ENCODE data around the gene CARD6. TPM values are rescaled to one million over a fixed set of nuclear protein-coding genes. Genes with fewer than 3 reads are reported as not detected.
"Not testable (repeated sequence)": the region's sequence is repeated elsewhere in the genome, so short reads cannot be mapped to it uniquely, and the experiment has no call there.

CARD6 gene, protein sequence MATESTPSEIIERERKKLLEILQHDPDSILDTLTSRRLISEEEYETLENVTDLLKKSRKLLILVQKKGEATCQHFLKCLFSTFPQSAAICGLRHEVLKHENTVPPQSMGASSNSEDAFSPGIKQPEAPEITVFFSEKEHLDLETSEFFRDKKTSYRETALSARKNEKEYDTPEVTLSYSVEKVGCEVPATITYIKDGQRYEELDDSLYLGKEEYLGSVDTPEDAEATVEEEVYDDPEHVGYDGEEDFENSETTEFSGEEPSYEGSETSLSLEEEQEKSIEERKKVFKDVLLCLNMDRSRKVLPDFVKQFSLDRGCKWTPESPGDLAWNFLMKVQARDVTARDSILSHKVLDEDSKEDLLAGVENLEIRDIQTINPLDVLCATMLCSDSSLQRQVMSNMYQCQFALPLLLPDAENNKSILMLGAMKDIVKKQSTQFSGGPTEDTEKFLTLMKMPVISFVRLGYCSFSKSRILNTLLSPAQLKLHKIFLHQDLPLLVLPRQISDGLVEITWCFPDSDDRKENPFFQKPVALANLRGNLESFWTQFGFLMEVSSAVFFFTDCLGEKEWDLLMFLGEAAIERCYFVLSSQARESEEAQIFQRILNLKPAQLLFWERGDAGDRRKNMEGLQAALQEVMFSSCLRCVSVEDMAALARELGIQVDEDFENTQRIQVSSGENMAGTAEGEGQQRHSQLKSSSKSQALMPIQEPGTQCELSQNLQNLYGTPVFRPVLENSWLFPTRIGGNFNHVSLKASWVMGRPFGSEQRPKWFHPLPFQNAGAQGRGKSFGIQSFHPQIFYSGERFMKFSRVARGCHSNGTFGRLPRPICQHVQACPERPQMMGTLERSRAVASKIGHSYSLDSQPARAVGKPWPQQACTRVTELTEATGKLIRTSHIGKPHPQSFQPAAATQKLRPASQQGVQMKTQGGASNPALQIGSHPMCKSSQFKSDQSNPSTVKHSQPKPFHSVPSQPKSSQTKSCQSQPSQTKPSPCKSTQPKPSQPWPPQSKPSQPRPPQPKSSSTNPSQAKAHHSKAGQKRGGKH
- total RNA-seq: 1 to 10 TPM; 3.0 to 3.4 TPM

DNA sequence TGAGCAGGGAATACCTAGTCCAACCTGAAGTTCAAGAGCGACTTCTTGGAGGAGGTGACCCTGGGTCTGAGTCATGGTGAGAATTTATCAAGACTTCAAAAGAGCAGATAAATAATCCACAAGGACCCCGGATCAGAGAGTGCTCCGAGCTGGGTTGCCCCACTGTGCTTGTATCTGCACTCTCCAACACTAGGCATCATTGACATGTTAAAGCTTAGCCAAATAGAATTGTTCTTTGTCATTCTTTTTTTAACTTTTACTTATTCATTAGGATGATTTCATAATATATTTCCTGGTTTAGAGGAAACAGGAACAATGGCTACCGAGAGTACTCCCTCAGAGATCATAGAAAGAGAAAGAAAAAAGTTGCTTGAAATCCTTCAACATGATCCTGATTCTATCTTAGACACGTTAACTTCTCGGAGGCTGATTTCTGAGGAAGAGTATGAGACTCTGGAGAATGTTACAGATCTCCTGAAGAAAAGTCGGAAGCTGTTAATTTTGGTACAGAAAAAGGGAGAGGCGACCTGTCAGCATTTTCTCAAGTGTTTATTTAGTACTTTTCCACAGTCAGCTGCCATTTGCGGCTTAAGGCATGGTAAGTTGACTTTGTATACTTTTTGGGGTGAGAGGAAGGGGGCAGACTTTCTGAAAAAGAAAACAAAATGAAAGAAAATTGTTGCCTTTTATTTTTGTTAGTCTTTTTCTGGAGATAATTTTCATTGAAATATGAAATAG lies at the start of gene CARD6:
Gene CARD6 (plus strand): TSS at position 300 of the 738 bp plus-strand sequence. CDS start 16 bp downstream, at position 316.
- ATAC-seq (peak; percentile 59), DNase-seq (no peak)
- peak within 1 kb of the TSS; percentile 84 for H3K4me3 Mint-ChIP-seq
- POLR2A ChIA-PET: no interaction called here
- CTCF ChIA-PET: interaction anchor here (0.9 to 1.0 kb wide), 2 partner anchors 8 to 17 kb away, joined by 3 read pairs; no protein-coding TSS in a partner anchor
- H3K36me3 Mint-ChIP-seq (ENCODE audit: low read depth): peaks cover 11% of the 10 kb centered on the region
- H3K9me3 Mint-ChIP-seq (ENCODE audit: insufficient read depth): no peaks in the 10 kb centered on the region
- peaks cover 33% of the 10 kb centered on the region for H3K4me1 Mint-ChIP-seq (ENCODE audit: low read depth)
- peak within 1 kb of the TSS; percentile 89 for H3K27ac Mint-ChIP-seq
- H3K27me3 Mint-ChIP-seq (ENCODE audit: low read depth): peaks cover 7% of the 10 kb centered on the region

GRCh38 chr5:40791715-40792139 lies 49.4 kb upstream of the CARD6 start:
- peaks cover 34% of the 10 kb centered on the region for H3K4me1 Mint-ChIP-seq (ENCODE audit: low read depth)
- no peaks in the 10 kb centered on the region for H3K27me3 Mint-ChIP-seq (ENCODE audit: low read depth)
- ATAC-seq (no peak), DNase-seq (no peak)
- no peak overlapping the region for H3K4me3 Mint-ChIP-seq
- no peak overlapping the region for H3K27ac Mint-ChIP-seq
- H3K9me3 Mint-ChIP-seq (ENCODE audit: insufficient read depth): peaks cover 10% of the 10 kb centered on the region
- CTCF ChIA-PET: no interaction called here
- peaks cover 54% of the 10 kb centered on the region for H3K36me3 Mint-ChIP-seq (ENCODE audit: low read depth)
- POLR2A ChIA-PET: no interaction called here

DNA sequence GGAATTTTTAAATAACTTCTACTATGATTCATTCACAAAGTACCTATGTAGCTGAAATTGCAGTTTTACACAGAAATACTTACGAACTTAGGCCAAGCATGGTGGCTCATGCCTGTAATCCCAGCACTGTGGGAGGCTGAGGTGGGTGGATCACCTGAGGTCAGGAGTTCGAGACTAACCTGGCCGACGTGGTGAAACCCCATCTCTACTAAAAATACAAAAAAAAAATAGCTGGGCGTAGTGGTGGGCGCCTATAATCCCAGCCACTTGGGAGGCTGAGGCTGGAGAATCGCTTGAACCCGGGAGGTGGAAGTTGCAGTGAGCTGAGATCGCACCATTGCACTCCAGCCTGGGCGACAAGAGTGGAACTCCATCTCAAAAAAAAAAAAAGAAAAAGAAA lies 48.5 kb upstream of the CARD6 start:
- POLR2A ChIA-PET; H3K4me3 Mint-ChIP-seq; CTCF ChIA-PET; DNase-seq; ATAC-seq; H3K27ac Mint-ChIP-seq; H3K9me3 Mint-ChIP-seq (ENCODE audit: insufficient read depth); H3K27me3 Mint-ChIP-seq (ENCODE audit: low read depth): not testable (repeated sequence)
- Mint-ChIP-seq H3K4me1 (ENCODE audit: low read depth) (peaks cover 35% of the 10 kb centered on the region), H3K36me3 (ENCODE audit: low read depth) (peaks cover 53% of the 10 kb centered on the region)

DNA sequence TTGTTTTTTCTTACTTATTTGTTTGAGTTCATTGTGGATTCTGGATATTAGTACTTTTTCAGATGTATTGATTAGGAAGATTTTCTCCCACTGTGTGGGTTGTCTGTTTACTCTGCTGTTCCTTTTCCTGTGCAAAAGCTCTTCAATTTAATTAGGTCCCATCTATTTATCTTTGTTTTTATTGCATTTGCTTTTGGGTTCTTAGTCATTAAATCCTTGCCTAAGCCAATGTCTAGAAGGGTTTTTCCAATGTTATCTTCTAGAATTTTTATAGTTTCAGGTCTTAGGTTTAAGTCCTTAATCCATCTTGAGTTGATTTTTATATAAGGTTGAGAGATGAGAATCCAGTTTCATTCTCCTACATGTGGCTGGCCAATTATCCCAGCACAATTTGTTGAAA lies 46.8 kb upstream of the CARD6 start:
- DNase-seq; POLR2A ChIA-PET; ATAC-seq; H3K27me3 Mint-ChIP-seq (ENCODE audit: low read depth); H3K27ac Mint-ChIP-seq; H3K9me3 Mint-ChIP-seq (ENCODE audit: insufficient read depth); H3K4me3 Mint-ChIP-seq; CTCF ChIA-PET: not testable (repeated sequence)
- Mint-ChIP-seq H3K4me1 (ENCODE audit: low read depth) (peaks cover 37% of the 10 kb centered on the region), H3K36me3 (ENCODE audit: low read depth) (peaks cover 40% of the 10 kb centered on the region)

GRCh38 chr5:40794877-40795276 lies 46.3 kb upstream of the CARD6 start:
- H3K27ac Mint-ChIP-seq; H3K9me3 Mint-ChIP-seq (ENCODE audit: insufficient read depth); POLR2A ChIA-PET; H3K27me3 Mint-ChIP-seq (ENCODE audit: low read depth); CTCF ChIA-PET; H3K4me3 Mint-ChIP-seq; DNase-seq; ATAC-seq: not testable (repeated sequence)
- Mint-ChIP-seq H3K4me1 (ENCODE audit: low read depth) (peaks cover 38% of the 10 kb centered on the region), H3K36me3 (ENCODE audit: low read depth) (peaks cover 40% of the 10 kb centered on the region)

- Mint-ChIP-seq H3K27me3 (ENCODE audit: low read depth) (peaks cover 5% of the 10 kb centered on the region), H3K4me3 (peak overlapping the region; percentile 82), H3K36me3 (ENCODE audit: low read depth) (peaks cover 33% of the 10 kb centered on the region), H3K9me3 (ENCODE audit: insufficient read depth) (no peaks in the 10 kb centered on the region), H3K27ac (no peak overlapping the region), H3K4me1 (ENCODE audit: low read depth) (peaks cover 38% of the 10 kb centered on the region)
- CTCF ChIA-PET: no interaction called here
- ATAC-seq: no peak
- POLR2A ChIA-PET: interaction anchor here (1.8 kb wide), 1 partner anchor 10 kb away, joined by 4 read pairs; no protein-coding TSS in a partner anchor
- DNase-seq: no peak
Observed at GRCh38 chr5:40796487-40796889, 44.7 kb upstream of the CARD6 start.

GRCh38 chr5:40797273-40798011 lies 43.7 kb upstream of the CARD6 start:
- Mint-ChIP-seq H3K4me1 (ENCODE audit: low read depth) (peaks cover 38% of the 10 kb centered on the region), H3K36me3 (ENCODE audit: low read depth) (peaks cover 33% of the 10 kb centered on the region), H3K27ac (peak overlapping the region; percentile 91), H3K27me3 (ENCODE audit: low read depth) (peaks cover 5% of the 10 kb centered on the region), H3K4me3 (peak overlapping the region; percentile 82), H3K9me3 (ENCODE audit: insufficient read depth) (no peaks in the 10 kb centered on the region)
- CTCF ChIA-PET: interaction anchor here (1.5 kb wide), 1 partner anchor 16 kb away, joined by 5 read pairs; no protein-coding TSS in a partner anchor
- ATAC-seq: peak; percentile 67
- POLR2A ChIA-PET: interaction anchor here (0.6 to 2.5 kb wide), 6 partner anchors 9 to 1144 kb away, joined by 3 to 7 read pairs (median 4); partner anchors contain the start of genes RPL37 and TTC33
- DNase-seq: peak; percentile 81

DNA sequence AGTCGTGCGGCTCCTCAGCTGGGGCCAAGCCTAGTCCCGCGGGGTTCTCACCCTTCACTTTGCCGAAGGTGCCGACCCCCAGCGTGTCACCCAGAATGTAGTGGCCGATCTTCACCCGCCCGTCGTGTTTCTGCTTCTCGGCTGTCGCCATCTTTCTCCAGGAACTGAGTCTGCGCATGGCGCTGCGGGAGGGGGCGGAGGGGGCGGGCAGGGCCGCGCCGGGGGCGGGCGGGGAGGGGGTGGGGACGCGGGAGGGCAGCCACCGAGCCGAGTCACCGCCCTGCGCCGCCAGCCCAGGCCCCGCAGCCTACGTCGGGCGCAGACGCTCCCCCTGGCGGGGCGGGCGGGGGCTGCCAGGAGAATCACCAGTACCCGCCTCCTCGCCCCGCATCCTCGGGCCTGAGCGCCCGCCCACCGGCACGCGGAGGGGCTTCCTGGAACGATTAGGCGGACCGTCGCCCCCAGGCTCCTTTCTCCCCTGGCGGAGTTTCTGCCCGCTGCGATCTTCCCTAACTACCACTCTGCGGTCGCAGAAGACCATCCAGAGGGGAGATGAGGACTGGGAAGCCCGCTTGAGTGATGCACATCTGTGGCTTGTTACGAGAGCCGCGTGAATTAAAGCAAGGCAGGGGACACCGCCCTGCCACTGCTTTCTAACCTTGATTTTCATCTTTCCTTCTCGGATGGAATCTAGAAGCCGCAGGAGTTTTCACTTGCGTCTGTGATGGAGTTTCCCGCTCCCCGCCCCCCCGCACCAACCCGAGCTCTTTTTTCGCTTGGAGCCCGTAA lies 43.0 kb upstream of the CARD6 start, which contains the start of gene PRKAA1:
Gene PRKAA1 (minus strand): TSS at position 363 of the 789 bp plus-strand sequence. CDS start 185 bp downstream, at position 178.
- POLR2A ChIA-PET: interaction anchor here (0.6 to 2.5 kb wide), 8 partner anchors 8 to 1145 kb away, joined by 3 to 7 read pairs (median 4); partner anchors contain the start of genes RPL37 and TTC33
- peak; percentile 91 for DNase-seq
- no peaks in the 10 kb centered on the region for H3K9me3 Mint-ChIP-seq (ENCODE audit: insufficient read depth)
- peaks cover 5% of the 10 kb centered on the region for H3K27me3 Mint-ChIP-seq (ENCODE audit: low read depth)
- peaks cover 37% of the 10 kb centered on the region for H3K4me1 Mint-ChIP-seq (ENCODE audit: low read depth)
- H3K4me3 Mint-ChIP-seq: peak within 1 kb of the TSS; percentile 87
- peaks cover 31% of the 10 kb centered on the region for H3K36me3 Mint-ChIP-seq (ENCODE audit: low read depth)
- peak; percentile 95 for ATAC-seq
- CTCF ChIA-PET: interaction anchor here (0.6 to 1.5 kb wide), 3 partner anchors 10 to 35 kb away, joined by 3 to 5 read pairs (median 5); no protein-coding TSS in a partner anchor
- peak within 1 kb of the TSS; percentile 91 for H3K27ac Mint-ChIP-seq

- Mint-ChIP-seq H3K36me3 (ENCODE audit: low read depth) (peaks cover 26% of the 10 kb centered on the region), H3K4me3 (peak overlapping the region; percentile 87), H3K27me3 (ENCODE audit: low read depth) (peaks cover 5% of the 10 kb centered on the region), H3K27ac (no peak overlapping the region), H3K4me1 (ENCODE audit: low read depth) (peaks cover 32% of the 10 kb centered on the region), H3K9me3 (ENCODE audit: insufficient read depth) (no peaks in the 10 kb centered on the region)
- ChIA-PET CTCF (interaction anchor here (0.6 to 1.5 kb wide), 3 partner anchors 9 to 34 kb away, joined by 3 to 5 read pairs (median 5); no protein-coding TSS in a partner anchor), POLR2A (interaction anchor here (0.6 to 2.5 kb wide), 4 partner anchors 9 to 143 kb away, joined by 3 to 7 read pairs (median 4); partner anchors contain the start of gene RPL37)
- ATAC-seq: no peak
- DNase-seq: no peak
Observed at GRCh38 chr5:40798801-40799210, 42.4 kb upstream of the CARD6 start.

Measured in activated CD8-positive, alpha-beta T cell treated with anti-CD3 and anti-CD28 coated beads, Interleukin-2, amount 10 ng/mL, durations not matched to agents 7 days and 5 days (primary cell).